B cell (primary cell): ENCODE results near the gene RAB7B. TPM values are rescaled to one million over a fixed set of nuclear protein-coding genes. Genes with fewer than 3 reads are reported as not detected.

Experiments
- ATAC-seq: fragments of 200-7000 bp; cut with Tn5 transposase; one replicate; pipeline ENCODE4 v1.10.0; 2021; ENCODE audit warnings: low read depth, mild to moderate bottlenecking, moderate number of reproducible peaks, moderate library complexity
- CTCF ChIA-PET: fragments of 350-600 bp; sonication (Branson Sonifier 250); formaldehyde crosslinking; loops from one replicate; lab custom pipeline; 2021; ENCODE audit warnings: antibody characterized with exemption, inconsistent platforms; lab: Charles Lee
- POLR2A ChIA-PET: fragments of 350-600 bp; sonication (Branson Sonifier 250); formaldehyde crosslinking; loops from one replicate; lab custom pipeline; 2021; ENCODE audit warnings: antibody characterized with exemption; lab: Charles Lee
- DNase-seq: peaks from one replicate; pipeline ENCODE4 v3.0.0; 2013
- H2AFZ ChIP-seq: 2 replicates; pipeline ENCODE4 v1.6.1; 2012; ENCODE audit warnings: mild to moderate bottlenecking, low read depth, low read length; ENCODE audit not compliant: insufficient read depth, poor library complexity, severe bottlenecking
- H3K27ac ChIP-seq, 2 donors: 1 replicate in 1 of 2; 2 replicates in 1 of 2; pipeline ENCODE4 v1.5.1; 2012 to 2013; ENCODE audit warnings: low read length in 2 of 2, mild to moderate bottlenecking in 2 of 2, moderate library complexity in 1 of 2
- H3K27me3 ChIP-seq, 4 experiments: fragments of 200-600 bp in 1 of 4; sonication (generic) in 1 of 4; replicated peaks in 1 of 4; 1 replicate in 2 of 4; 2 replicates in 2 of 4; pipeline versions ENCODE4 v1.6.1 to v1.7.0; 2013 to 2016; ENCODE audit warnings: low read length in 3 of 4, mild to moderate bottlenecking in 2 of 4, mixed read lengths in 1 of 4, moderate library complexity in 1 of 4; ENCODE audit not compliant: insufficient read depth in 4 of 4, control insufficient read depth in 3 of 4; ENCODE audit errors: control extremely low read depth in 1 of 4
- H3K36me3 ChIP-seq, 2 experiments: replicated peaks in 1 of 2; 1 replicate in 1 of 2; 2 replicates in 1 of 2; pipeline versions ENCODE4 v1.6.1 to v1.7.1; 2013; ENCODE audit warnings: low read length in 1 of 2; ENCODE audit not compliant: insufficient read depth in 2 of 2, control insufficient read depth in 1 of 2; ENCODE audit errors: control extremely low read depth in 1 of 2, extremely low read depth in 1 of 2
- H3K4me1 ChIP-seq, 2 donors: fragments of 200-600 bp in 1 of 2; sonication (generic) in 1 of 2; 1 replicate in 1 of 2; 2 replicates in 1 of 2; pipeline versions ENCODE4 v1.5.1 to v1.6.1; 2013 to 2017; ENCODE audit warnings: low read length in 2 of 2; ENCODE audit not compliant: control insufficient read depth in 2 of 2, insufficient read depth in 2 of 2
- H3K4me2 ChIP-seq: replicated peaks from 2 replicates; pipeline ENCODE3; 2012; ENCODE audit warnings: mild to moderate bottlenecking, low read depth, low read length; ENCODE audit not compliant: poor library complexity, severe bottlenecking
- H3K4me3 ChIP-seq, 5 experiments: fragments of 200-600 bp in 1 of 5; sonication (generic) in 1 of 5; 1 replicate in 3 of 5; 2 replicates in 2 of 5; pipeline versions ENCODE4 v1.5.1 to v1.7.0; 2011 to 2016; ENCODE audit warnings: low read length in 4 of 5, mild to moderate bottlenecking in 4 of 5, low read depth in 2 of 5, control low read depth in 1 of 5, moderate library complexity in 1 of 5; ENCODE audit not compliant: insufficient read depth in 1 of 5; ENCODE audit errors: control extremely low read depth in 1 of 5, extremely low read depth in 1 of 5
- H3K79me2 ChIP-seq: fragments of 200-600 bp; sonication (generic); one replicate; pipeline ENCODE4 v1.6.0; 2016; ENCODE audit warnings: low read length; ENCODE audit not compliant: control insufficient read depth, insufficient read depth
- H3K9ac ChIP-seq: fragments of 200-600 bp; sonication (generic); 2 replicates; pipeline ENCODE4 v1.6.1; 2017; ENCODE audit warnings: mild to moderate bottlenecking, low read length, moderate library complexity
- H3K9me3 ChIP-seq, 3 donors: one replicate each; pipeline versions ENCODE4 v1.6.1 to v1.7.1; 2013; ENCODE audit warnings: low read length in 2 of 3; ENCODE audit not compliant: control insufficient read depth in 2 of 3, insufficient read depth in 1 of 3; ENCODE audit errors: control extremely low read depth in 1 of 3
- H4K20me1 ChIP-seq: 2 replicates; pipeline ENCODE4 v1.6.0; 2012; ENCODE audit warnings: mild to moderate bottlenecking, low read length; ENCODE audit not compliant: insufficient read depth, control insufficient read depth, poor library complexity, severe bottlenecking
- H3K27ac Mint-ChIP-seq: one replicate; pipeline ENCODE4 v1.8.0; 2021; ENCODE audit warnings: mixed read lengths
- H3K27me3 Mint-ChIP-seq: one replicate; pipeline ENCODE4 v1.8.0; 2021; ENCODE audit warnings: mixed read lengths
- H3K4me1 Mint-ChIP-seq: one replicate; pipeline ENCODE4 v1.8.0; 2021; ENCODE audit warnings: mixed read lengths
- H3K4me3 Mint-ChIP-seq: one replicate; pipeline ENCODE4 v1.8.0; 2021; ENCODE audit warnings: mixed read lengths
- H3K9me3 Mint-ChIP-seq: one replicate; pipeline ENCODE4 v1.8.0; 2022; ENCODE audit warnings: mixed read lengths; ENCODE audit not compliant: insufficient read depth
- EZH2 ChIP-seq: IDR thresholded peaks from 2 replicates; pipeline ENCODE4 v1.6.1; 2012; ENCODE audit warnings: borderline replicate concordance, low read depth, mild to moderate bottlenecking, moderate library complexity, low read length; ENCODE audit not compliant: insufficient read depth, poor library complexity, severe bottlenecking
- WGBS: methylation state at CpG from one replicate; pipeline ENCODE4 v1.1.5; 2013; ENCODE audit warnings: missing lambda C conversion rate; ENCODE audit not compliant: insufficient coverage; 5-methylcytosine and 5-hydroxymethylcytosine counted together
- intact Hi-C: fragments of 100-400 bp; cut with micrococcal nuclease; formaldehyde crosslinking; loops from one replicate; pipeline ENCODE4 v1.10.0; 2022
- polyA plus RNA-seq: library from polyadenylated mRNA; depleted of rRNA; stranded (reverse); fragments of >200 nt; gene quantifications from 2 replicates; pipeline ENCODE4 v1.2.3, GENCODE V29; 2012
- total RNA-seq, 2 donors: library from RNA; stranded (reverse); fragments of 120-200 nt in 1 of 2; gene quantifications; 1 replicate in 1 of 2; 2 replicates in 1 of 2; pipeline versions ENCODE4 v1.2.3 to v1.2.4, GENCODE V29; 2013 to 2022
- TF ChIP-seq, protein P1 (sequence below): fragments of 200-600 bp; IDR thresholded peaks from one replicate; pipeline ENCODE4 v1.8.0; 2022; ENCODE audit warnings: antibody characterized with exemption, mild to moderate bottlenecking

Gene RAB7B
- total and polyA plus RNA-seq, 2 donors (not counting 1 experiment from before 2014, with no cell fraction given), result not detected

DNA sequence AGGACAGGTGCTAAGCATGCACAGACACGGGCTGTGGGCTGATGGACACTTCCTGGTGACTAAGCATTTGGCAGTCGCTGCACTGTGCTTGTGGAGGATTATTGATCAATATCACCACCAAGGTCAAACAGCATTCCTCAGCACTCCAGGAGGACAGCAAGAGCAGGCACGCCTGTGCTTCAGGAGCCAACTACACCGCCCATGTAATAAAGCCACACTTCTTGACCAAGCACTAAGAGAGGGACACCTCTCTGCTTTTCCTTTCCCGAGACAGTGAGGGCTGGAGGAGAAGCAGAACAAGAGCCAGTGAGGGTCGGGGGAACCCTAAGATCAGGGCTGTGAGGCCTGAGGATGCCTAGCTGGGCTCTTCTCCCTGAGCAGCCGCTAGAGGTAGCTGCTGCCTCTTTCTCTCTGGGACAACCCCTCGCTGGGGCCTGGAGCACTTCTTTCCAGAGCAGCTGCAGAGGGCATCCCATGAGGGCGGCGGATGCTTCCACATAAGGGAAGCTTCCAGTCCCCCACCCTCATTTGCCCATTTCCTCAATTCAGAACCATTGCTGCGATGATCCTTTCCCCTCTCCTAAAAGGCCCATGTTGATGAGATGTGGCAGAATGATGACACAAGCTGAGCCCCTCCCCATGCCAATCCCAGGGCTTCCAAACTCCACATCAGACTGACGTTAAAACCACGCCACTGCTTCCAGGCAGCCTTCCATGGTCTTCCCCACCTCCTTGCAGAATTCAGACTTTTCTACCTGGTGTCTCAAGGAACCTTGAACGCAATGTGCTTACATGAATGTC is 19.1 kb downstream of the RAB7B start:
- no peak overlapping the region for H3K4me2 ChIP-seq
- no peak overlapping the region for H3K4me3 Mint-ChIP-seq
- ChIA-PET POLR2A (interaction anchor here (1.0 kb wide), 1 partner anchor 46 kb away, joined by 4 read pairs; no protein-coding TSS in a partner anchor), CTCF (interaction anchor here (0.8 to 11.3 kb wide), 22 partner anchors 10 to 218 kb away, joined by 3 to 434 read pairs (median 4); partner anchors contain the start of gene RAB7B)
- no peaks in the 10 kb centered on the region for H3K27me3 Mint-ChIP-seq
- no peak overlapping the region for H3K9ac ChIP-seq
- 43% methylated on average over 9 of the region's 14 CpGs for WGBS
- no peak overlapping the region for H3K27ac ChIP-seq
- H3K27ac Mint-ChIP-seq, result no peak overlapping the region
- H3K27me3 ChIP-seq, result no peaks in the 10 kb centered on the region
- no peak overlapping the region for H3K4me3 ChIP-seq
- H3K79me2 ChIP-seq, result no peaks in the 10 kb centered on the region
- no peaks in the 10 kb centered on the region for H3K9me3 ChIP-seq
- no peak overlapping the region for H2AFZ ChIP-seq
- DNase-seq (peak; percentile 62), ATAC-seq (peak; percentile 80)
- TF ChIP-seq, protein P1, sequence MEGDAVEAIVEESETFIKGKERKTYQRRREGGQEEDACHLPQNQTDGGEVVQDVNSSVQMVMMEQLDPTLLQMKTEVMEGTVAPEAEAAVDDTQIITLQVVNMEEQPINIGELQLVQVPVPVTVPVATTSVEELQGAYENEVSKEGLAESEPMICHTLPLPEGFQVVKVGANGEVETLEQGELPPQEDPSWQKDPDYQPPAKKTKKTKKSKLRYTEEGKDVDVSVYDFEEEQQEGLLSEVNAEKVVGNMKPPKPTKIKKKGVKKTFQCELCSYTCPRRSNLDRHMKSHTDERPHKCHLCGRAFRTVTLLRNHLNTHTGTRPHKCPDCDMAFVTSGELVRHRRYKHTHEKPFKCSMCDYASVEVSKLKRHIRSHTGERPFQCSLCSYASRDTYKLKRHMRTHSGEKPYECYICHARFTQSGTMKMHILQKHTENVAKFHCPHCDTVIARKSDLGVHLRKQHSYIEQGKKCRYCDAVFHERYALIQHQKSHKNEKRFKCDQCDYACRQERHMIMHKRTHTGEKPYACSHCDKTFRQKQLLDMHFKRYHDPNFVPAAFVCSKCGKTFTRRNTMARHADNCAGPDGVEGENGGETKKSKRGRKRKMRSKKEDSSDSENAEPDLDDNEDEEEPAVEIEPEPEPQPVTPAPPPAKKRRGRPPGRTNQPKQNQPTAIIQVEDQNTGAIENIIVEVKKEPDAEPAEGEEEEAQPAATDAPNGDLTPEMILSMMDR, result peak; percentile 67
- no peak for TF ChIP-seq EZH2
- no peaks in the 10 kb centered on the region for H3K9me3 Mint-ChIP-seq
- H3K36me3 ChIP-seq, result no peaks in the 10 kb centered on the region
- H3K4me1 Mint-ChIP-seq, result no peaks in the 10 kb centered on the region
- no peaks in the 10 kb centered on the region for H3K4me1 ChIP-seq
- no peaks in the 10 kb centered on the region for H4K20me1 ChIP-seq
- intact Hi-C loops, result loop anchor here (1.0 kb wide), 2 partner anchors 46 to 122 kb away; no protein-coding TSS in a partner anchor

DNA sequence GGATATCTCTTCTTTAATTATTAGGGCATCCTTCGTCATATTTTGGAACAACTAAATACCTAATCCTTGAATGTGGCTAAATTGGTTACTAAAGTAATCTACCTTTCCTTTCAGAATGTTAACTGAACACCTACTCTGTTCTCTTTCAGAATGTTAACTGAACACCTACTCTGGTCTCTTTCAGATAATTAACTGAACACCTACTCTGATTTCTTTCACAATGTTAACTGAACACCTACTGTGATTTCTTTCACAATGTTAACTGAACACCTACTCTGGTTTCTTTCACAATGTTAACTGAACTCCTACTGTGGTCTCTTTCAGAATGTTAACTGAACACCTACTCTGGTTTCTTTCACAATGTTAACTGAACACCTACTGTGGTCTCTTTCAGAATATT is 21.9 kb downstream of the RAB7B start:
- TF ChIP-seq, protein P1, result no peak
- no peak for TF ChIP-seq EZH2
- ChIA-PET CTCF (interaction anchor here (1.4 to 11.3 kb wide), 5 partner anchors 50 to 323 kb away, joined by 7 to 434 read pairs (median 75); no protein-coding TSS in a partner anchor), POLR2A (no interaction called here)
- Histone ChIP-seq H4K20me1 (no peaks in the 10 kb centered on the region), H3K9ac (no peak overlapping the region), H3K4me2 (no peak overlapping the region), H3K36me3 (no peaks in the 10 kb centered on the region), H3K27ac (no peak overlapping the region), H2AFZ (no peak overlapping the region), H3K9me3 (no peaks in the 10 kb centered on the region), H3K79me2 (no peaks in the 10 kb centered on the region), H3K27me3 (no peaks in the 10 kb centered on the region), H3K4me3 (no peak overlapping the region), H3K4me1 (no peaks in the 10 kb centered on the region)
- no peak for DNase-seq
- H3K27me3 Mint-ChIP-seq, result peaks cover 2% of the 10 kb centered on the region
- no peaks in the 10 kb centered on the region for H3K4me1 Mint-ChIP-seq
- no peak overlapping the region for H3K4me3 Mint-ChIP-seq
- no peak overlapping the region for H3K27ac Mint-ChIP-seq
- no CpG with 5 or more reads among the region's 1 CpG for WGBS
- ATAC-seq, result no peak
- H3K9me3 Mint-ChIP-seq, result no peaks in the 10 kb centered on the region
- intact Hi-C loops, result no loop called here
